ENCODE data around the gene MGMT.
"Not testable (repeated sequence)": the region's sequence is repeated elsewhere in the genome, so short reads cannot be mapped to it uniquely, and the experiment has no call there.

Gene MGMT

GRCh38 chr10:129466703-129467358, at the start of gene MGMT:
Gene MGMT, plus strand, starts transcription at chr10:129467241.
- peak; percentile 91 for DNase-seq

- no peak for DNase-seq
Observed at GRCh38 chr10:129417870-129418269, 49.2 kb upstream of the MGMT start.

GRCh38 chr10:129418496-129419225, 48.4 kb upstream of the MGMT start:
- DNase-seq: no peak

- no peak for DNase-seq
Observed at GRCh38 chr10:129419397-129419796, 47.6 kb upstream of the MGMT start.

GRCh38 chr10:129421399-129422010, 45.5 kb upstream of the MGMT start:
- no peak for DNase-seq

GRCh38 chr10:129424978-129425377, 42.1 kb upstream of the MGMT start:
- no peak for DNase-seq

GRCh38 chr10:129426606-129427005, 40.4 kb upstream of the MGMT start:
- DNase-seq: peak; percentile 3

GRCh38 chr10:129433266-129433665, 33.8 kb upstream of the MGMT start:
- no peak for DNase-seq

GRCh38 chr10:129435724-129436123, 31.3 kb upstream of the MGMT start:
- DNase-seq: not testable (repeated sequence)

GRCh38 chr10:129438024-129438423, 29.0 kb upstream of the MGMT start:
- no peak for DNase-seq

- DNase-seq: no peak
Observed at GRCh38 chr10:129440247-129440646, 26.8 kb upstream of the MGMT start.

GRCh38 chr10:129440722-129441316, 26.2 kb upstream of the MGMT start:
- no peak for DNase-seq

GRCh38 chr10:129441372-129442009, 25.6 kb upstream of the MGMT start:
- DNase-seq: no peak

GRCh38 chr10:129442866-129443265, 24.2 kb upstream of the MGMT start:
- no peak for DNase-seq

GRCh38 chr10:129444359-129444758, 22.7 kb upstream of the MGMT start:
- no peak for DNase-seq

GRCh38 chr10:129445436-129446182, 21.4 kb upstream of the MGMT start:
- DNase-seq: no peak

GRCh38 chr10:129446183-129446581, 20.9 kb upstream of the MGMT start:
- DNase-seq: no peak

- no peak for DNase-seq
Observed at GRCh38 chr10:129447486-129447885, 19.6 kb upstream of the MGMT start.

- no peak for DNase-seq
Observed at GRCh38 chr10:129448086-129448485, 19.0 kb upstream of the MGMT start.

GRCh38 chr10:129448539-129448938, 18.5 kb upstream of the MGMT start:
- no peak for DNase-seq

- no peak for DNase-seq
Observed at GRCh38 chr10:129449893-129450292, 17.1 kb upstream of the MGMT start.

- no peak for DNase-seq
Observed at GRCh38 chr10:129450391-129450790, 16.6 kb upstream of the MGMT start.

GRCh38 chr10:129455625-129456024, 11.4 kb upstream of the MGMT start:
- no peak for DNase-seq
